RWPE2 (cell line): ENCODE results near the gene P3H3.
"Not testable (repeated sequence)": the region's sequence is repeated elsewhere in the genome, so short reads cannot be mapped to it uniquely, and the experiment has no call there.

Source experiments
- ATAC-seq: fragments of 200-7000 bp; cut with Tn5 transposase; 3 replicates; pipeline ENCODE4 v1.9.1; 2021; ENCODE audit warnings: low read depth
- DNase-seq: peaks from one replicate; pipeline ENCODE4 v3.0.0-alpha.2; 2020; ENCODE audit warnings: low spot score
- H3K27ac ChIP-seq: fragments of 450-650 bp; 2 replicates; pipeline ENCODE4 v1.5.1; 2017; ENCODE audit warnings: mild to moderate bottlenecking; ENCODE audit not compliant: poor library complexity, severe bottlenecking
- H3K27me3 ChIP-seq: fragments of 250-450 bp; sonication (Bioruptor Pico); 2 replicates; pipeline ENCODE4 v1.5.1; 2021; ENCODE audit warnings: mild to moderate bottlenecking, moderate library complexity; ENCODE audit not compliant: insufficient read depth, poor library complexity, severe bottlenecking
- H3K36me3 ChIP-seq: fragments of 250-450 bp; sonication (Bioruptor Pico); 2 replicates; pipeline ENCODE4 v1.5.1; 2020; ENCODE audit warnings: low read depth, mild to moderate bottlenecking, moderate library complexity
- H3K4me1 ChIP-seq: fragments of 250-450 bp; sonication (Bioruptor Pico); 2 replicates; pipeline ENCODE4 v1.5.1; 2021; ENCODE audit warnings: mild to moderate bottlenecking, moderate library complexity; ENCODE audit not compliant: insufficient read depth, poor library complexity, severe bottlenecking
- H3K4me3 ChIP-seq: fragments of 250-450 bp; sonication (Bioruptor Pico); 2 replicates; pipeline ENCODE4 v1.5.1; 2021; ENCODE audit warnings: mild to moderate bottlenecking, moderate library complexity; ENCODE audit not compliant: severe bottlenecking
- H3K9me3 ChIP-seq: fragments of 250-450 bp; sonication (Bioruptor Pico); 2 replicates; pipeline ENCODE4 v1.5.1; 2021; ENCODE audit warnings: mild to moderate bottlenecking, moderate library complexity; ENCODE audit not compliant: severe bottlenecking
- TF ChIP-seq, protein P1 (sequence below): fragments of 450-650 bp; IDR thresholded peaks from one replicate; pipeline ENCODE4 v1.5.1; 2017; ENCODE audit warnings: mild to moderate bottlenecking, moderate library complexity; ENCODE audit not compliant: poor library complexity, severe bottlenecking

Gene P3H3

DNA sequence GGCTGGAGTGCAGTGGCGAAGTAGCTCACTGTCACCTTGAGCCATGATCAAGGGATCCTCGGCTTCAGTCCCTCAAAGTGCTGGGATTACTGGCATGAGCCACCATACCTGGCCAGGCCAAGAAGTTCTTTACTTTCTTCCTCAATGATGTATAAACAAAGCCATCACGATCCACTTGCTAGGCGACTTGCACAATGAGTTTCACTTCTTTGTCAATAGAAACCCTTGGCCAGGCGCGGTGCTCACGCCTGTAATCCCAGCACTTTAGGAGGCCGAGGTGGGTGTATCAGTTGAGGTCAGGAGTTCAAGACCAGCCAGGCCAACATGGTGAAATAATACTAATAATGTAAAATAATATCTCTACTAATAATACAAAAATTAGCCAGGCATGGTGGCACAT lies 59.3 kb downstream of the P3H3 start:
- no peaks in the 10 kb centered on the region for H3K27me3 ChIP-seq
- H3K9me3 ChIP-seq = no peaks in the 10 kb centered on the region
- H3K4me3 ChIP-seq = no peak overlapping the region
- H3K4me1 ChIP-seq = peaks cover 3% of the 10 kb centered on the region
- H3K36me3 ChIP-seq = no peaks in the 10 kb centered on the region
- DNase-seq (no peak), ATAC-seq (no peak)
- TF ChIP-seq, protein P1, sequence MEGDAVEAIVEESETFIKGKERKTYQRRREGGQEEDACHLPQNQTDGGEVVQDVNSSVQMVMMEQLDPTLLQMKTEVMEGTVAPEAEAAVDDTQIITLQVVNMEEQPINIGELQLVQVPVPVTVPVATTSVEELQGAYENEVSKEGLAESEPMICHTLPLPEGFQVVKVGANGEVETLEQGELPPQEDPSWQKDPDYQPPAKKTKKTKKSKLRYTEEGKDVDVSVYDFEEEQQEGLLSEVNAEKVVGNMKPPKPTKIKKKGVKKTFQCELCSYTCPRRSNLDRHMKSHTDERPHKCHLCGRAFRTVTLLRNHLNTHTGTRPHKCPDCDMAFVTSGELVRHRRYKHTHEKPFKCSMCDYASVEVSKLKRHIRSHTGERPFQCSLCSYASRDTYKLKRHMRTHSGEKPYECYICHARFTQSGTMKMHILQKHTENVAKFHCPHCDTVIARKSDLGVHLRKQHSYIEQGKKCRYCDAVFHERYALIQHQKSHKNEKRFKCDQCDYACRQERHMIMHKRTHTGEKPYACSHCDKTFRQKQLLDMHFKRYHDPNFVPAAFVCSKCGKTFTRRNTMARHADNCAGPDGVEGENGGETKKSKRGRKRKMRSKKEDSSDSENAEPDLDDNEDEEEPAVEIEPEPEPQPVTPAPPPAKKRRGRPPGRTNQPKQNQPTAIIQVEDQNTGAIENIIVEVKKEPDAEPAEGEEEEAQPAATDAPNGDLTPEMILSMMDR = no peak
- H3K27ac ChIP-seq = no peak overlapping the region

DNA sequence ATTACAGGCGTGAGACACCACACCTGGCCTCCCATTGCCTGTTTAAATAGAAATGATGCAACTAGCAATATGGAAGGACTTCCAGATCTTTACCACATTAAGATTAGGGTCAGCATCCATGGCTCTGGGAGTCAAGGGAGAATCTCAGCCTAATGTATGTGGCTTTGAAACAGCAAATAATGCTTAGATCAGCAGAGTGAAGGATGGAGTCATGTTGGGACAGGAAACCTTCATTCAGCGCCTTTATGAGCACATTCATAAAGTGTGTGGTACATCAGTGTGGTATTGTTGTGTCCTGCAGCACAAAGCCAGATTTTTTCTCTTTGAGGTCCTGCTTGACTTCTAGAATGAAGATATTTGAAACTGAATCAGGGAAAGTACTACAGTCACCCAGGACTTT lies 60.2 kb downstream of the P3H3 start:
- Histone ChIP-seq H3K4me1 (peaks cover 3% of the 10 kb centered on the region), H3K27me3 (no peaks in the 10 kb centered on the region), H3K27ac (no peak overlapping the region), H3K4me3 (no peak overlapping the region), H3K9me3 (no peaks in the 10 kb centered on the region), H3K36me3 (no peaks in the 10 kb centered on the region)
- ATAC-seq = no peak
- TF ChIP-seq, protein P1 = no peak
- no peak for DNase-seq

DNA sequence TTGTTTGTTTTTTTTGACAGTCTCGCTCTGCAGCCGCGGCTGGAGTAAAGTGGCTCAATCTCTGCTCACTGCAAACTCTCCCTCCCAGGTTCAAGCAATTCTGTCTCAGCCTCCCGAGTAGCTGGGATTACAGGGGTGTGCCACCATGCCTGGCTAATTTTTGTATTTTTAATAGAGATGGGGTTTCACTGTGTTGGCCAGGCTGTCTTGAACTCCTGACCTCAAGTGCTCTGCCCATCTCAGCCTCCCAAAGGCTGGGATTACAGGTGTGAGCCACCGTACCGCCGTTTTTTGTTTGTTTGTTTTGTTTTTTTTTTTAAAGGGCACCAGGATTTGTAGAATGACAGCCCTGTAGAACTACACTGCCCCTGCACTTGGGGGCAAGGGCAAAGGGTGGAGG lies 60.6 kb downstream of the P3H3 start:
- not testable (repeated sequence) for ATAC-seq, H3K4me1 ChIP-seq, H3K27ac ChIP-seq, H3K27me3 ChIP-seq, H3K9me3 ChIP-seq, DNase-seq, H3K36me3 ChIP-seq, H3K4me3 ChIP-seq
